Esophagus muscularis mucosa (tissue), 4 donors: Measurements from ENCODE around the gene ZDHHC19. TPM values are rescaled to one million over a fixed set of nuclear protein-coding genes. Genes with fewer than 3 reads are reported as not detected.

ENCODE experiments used
- DNase-seq: peaks from one replicate; pipeline ENCODE4 v3.0.0-alpha.2; 2017; ENCODE audit errors: extremely low spot score
- H3K27ac ChIP-seq, 4 donors: fragments of 200-600 bp; sonication (generic); replicated peaks in 1 of 4; 1 replicate in 3 of 4; 2 replicates in 1 of 4; pipeline ENCODE4 v1.5.1; 2016 to 2019; ENCODE audit warnings: mild to moderate bottlenecking in 1 of 4
- H3K27me3 ChIP-seq, 4 donors: fragments of 200-600 bp; sonication (generic); one replicate each; pipeline versions ENCODE4 v1.5.1 to v1.6.0; 2016 to 2019
- H3K36me3 ChIP-seq, 4 donors: fragments of 200-600 bp; sonication (generic); one replicate each; pipeline ENCODE4 v1.5.1; 2016 to 2019
- H3K4me1 ChIP-seq, 4 donors: fragments of 200-600 bp; sonication (generic); one replicate each; pipeline ENCODE4 v1.5.1; 2016 to 2019
- H3K4me3 ChIP-seq, 4 donors: fragments of 200-600 bp; sonication (generic); 1 replicate in 2 of 4; 2 replicates in 2 of 4; pipeline ENCODE4 v1.5.1; 2016 to 2019; ENCODE audit warnings: mild to moderate bottlenecking in 4 of 4, moderate library complexity in 1 of 4
- H3K9me3 ChIP-seq, 4 donors: fragments of 200-600 bp; sonication (generic); 1 replicate in 3 of 4; 2 replicates in 1 of 4; pipeline ENCODE4 v1.5.1; 2016 to 2019
- EP300 ChIP-seq: sonication (generic); formaldehyde crosslinking; IDR thresholded peaks from one replicate; pipeline ENCODE4 v1.6.1; 2017; ENCODE audit warnings: antibody characterized with exemption
- POLR2A ChIP-seq: fragments of 450-650 bp; IDR thresholded peaks from one replicate; pipeline ENCODE4 v1.6.1; 2017; ENCODE audit warnings: antibody characterized with exemption, moderate library complexity, mild to moderate bottlenecking, low read depth
- POLR2AphosphoS5 ChIP-seq, 2 donors: sonication (generic); formaldehyde crosslinking; IDR thresholded peaks; one replicate each; pipeline ENCODE4 v1.6.1; 2017; ENCODE audit warnings: antibody characterized with exemption in 2 of 2
- WGBS: methylation state at CpG from one replicate; pipeline ENCODE4 v1.1.5; 2018; 5-methylcytosine and 5-hydroxymethylcytosine counted together
- intact Hi-C: fragments of 100-400 bp; cut with DNase I; formaldehyde crosslinking; loops from one replicate; pipeline ENCODE4 v1.15.1; 2023
- total RNA-seq, 4 donors: library from RNA; depleted of rRNA; stranded (reverse); fragments of >200 nt; gene quantifications; one replicate each; pipeline versions ENCODE4 v1.1.0 to v1.2.1, GENCODE V29; 2016
- TF ChIP-seq, protein P1 (sequence below), 3 experiments: fragments of 200-600 bp in 2 of 3; fragments of 450-650 bp in 1 of 3; sonication (generic) in 2 of 3; IDR thresholded peaks; one replicate each; pipeline ENCODE4 v1.5.1; 2017 to 2019; ENCODE audit warnings: antibody characterized with exemption in 3 of 3, mild to moderate bottlenecking in 2 of 3, moderate library complexity in 1 of 3

The ZDHHC19 gene
- total RNA-seq, 4 donors from 2014 or later: not detected

DNA sequence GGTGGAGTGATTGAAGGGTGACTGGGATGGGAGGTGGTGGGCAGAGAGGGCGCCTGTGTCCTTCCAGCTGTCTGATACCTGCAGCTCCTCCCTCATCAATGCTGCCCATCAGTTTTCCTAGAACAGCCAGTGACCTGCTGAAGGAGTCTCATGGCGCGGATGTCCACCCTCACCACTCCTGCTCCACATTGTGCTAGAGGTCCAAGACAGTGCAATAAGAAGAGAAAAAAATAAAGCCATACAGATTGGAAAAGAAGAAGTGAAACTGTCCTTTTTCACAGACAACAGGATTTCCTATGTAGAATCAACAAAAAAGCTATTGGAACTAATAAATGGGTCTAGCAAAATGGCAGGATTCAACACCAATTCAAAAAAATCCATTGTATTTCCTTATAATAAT, 7.4 kb downstream of the ZDHHC19 start:
- WGBS: 71% methylated on average over 3 of the region's 3 CpGs
- no peak for DNase-seq
- intact Hi-C loops: no loop called here

DNA sequence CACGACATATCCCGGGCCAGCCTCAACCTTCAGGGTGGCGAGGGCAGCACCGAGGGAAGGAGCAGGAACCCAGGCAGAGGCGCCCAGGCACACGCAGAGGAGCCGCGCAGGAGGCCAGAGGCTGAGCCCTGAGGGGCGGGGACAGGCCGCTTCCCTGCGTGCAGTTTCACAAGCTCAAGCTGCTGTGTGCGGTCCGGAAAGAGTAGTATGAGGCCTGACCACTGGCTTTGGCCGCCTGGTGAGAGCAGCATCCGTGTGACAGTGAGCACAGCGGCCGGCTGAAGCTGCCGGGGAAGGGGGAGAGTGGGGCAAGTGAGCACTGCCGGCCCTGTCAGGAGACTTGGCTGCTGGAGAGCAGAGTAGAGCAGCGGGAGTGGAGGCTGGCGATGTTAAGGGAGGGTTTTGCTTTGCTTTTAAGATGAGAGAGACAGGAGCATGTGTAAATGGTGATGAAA, 8.7 kb downstream of the ZDHHC19 start:
- DNase-seq: no peak
- Histone ChIP-seq H3K36me3 (no peaks in the 10 kb centered on the region), H3K9me3 (no peaks in the 10 kb centered on the region), H3K27ac (no peak overlapping the region), H3K4me3 (no peak overlapping the region), H3K27me3 (peaks cover 0 to 47% (median 2%) of the 10 kb centered on the region in 4 donors), H3K4me1 (peaks cover 0 to 7% (median 5%) of the 10 kb centered on the region in 4 donors)
- WGBS: 74% methylated on average over 21 of the region's 21 CpGs
- TF ChIP-seq POLR2AphosphoS5 (IDR thresholded peaks at IDR 0.05) (no peak), POLR2A (no peak), EP300 (no peak)
- TF ChIP-seq, protein P1, sequence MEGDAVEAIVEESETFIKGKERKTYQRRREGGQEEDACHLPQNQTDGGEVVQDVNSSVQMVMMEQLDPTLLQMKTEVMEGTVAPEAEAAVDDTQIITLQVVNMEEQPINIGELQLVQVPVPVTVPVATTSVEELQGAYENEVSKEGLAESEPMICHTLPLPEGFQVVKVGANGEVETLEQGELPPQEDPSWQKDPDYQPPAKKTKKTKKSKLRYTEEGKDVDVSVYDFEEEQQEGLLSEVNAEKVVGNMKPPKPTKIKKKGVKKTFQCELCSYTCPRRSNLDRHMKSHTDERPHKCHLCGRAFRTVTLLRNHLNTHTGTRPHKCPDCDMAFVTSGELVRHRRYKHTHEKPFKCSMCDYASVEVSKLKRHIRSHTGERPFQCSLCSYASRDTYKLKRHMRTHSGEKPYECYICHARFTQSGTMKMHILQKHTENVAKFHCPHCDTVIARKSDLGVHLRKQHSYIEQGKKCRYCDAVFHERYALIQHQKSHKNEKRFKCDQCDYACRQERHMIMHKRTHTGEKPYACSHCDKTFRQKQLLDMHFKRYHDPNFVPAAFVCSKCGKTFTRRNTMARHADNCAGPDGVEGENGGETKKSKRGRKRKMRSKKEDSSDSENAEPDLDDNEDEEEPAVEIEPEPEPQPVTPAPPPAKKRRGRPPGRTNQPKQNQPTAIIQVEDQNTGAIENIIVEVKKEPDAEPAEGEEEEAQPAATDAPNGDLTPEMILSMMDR (IDR thresholded peaks at IDR 0.05): no peak
- intact Hi-C loops: no loop called here

More for the DNA sequence above, 7.4 kb downstream of the ZDHHC19 start:
- H3K9me3 ChIP-seq: no peaks in the 10 kb centered on the region
- H3K36me3 ChIP-seq: no peaks in the 10 kb centered on the region
- peaks cover 0 to 56% (median 2%) of the 10 kb centered on the region in 4 donors for H3K27me3 ChIP-seq
- TF ChIP-seq POLR2AphosphoS5 (IDR thresholded peaks at IDR 0.05) (no peak), EP300 (no peak), POLR2A (no peak)
- TF ChIP-seq, protein P1 (IDR thresholded peaks at IDR 0.05): no peak
- no peak overlapping the region for H3K4me3 ChIP-seq
- H3K27ac ChIP-seq: no peak overlapping the region
- H3K4me1 ChIP-seq: peaks cover 0 to 12% (median 11%) of the 10 kb centered on the region in 4 donors

DNA sequence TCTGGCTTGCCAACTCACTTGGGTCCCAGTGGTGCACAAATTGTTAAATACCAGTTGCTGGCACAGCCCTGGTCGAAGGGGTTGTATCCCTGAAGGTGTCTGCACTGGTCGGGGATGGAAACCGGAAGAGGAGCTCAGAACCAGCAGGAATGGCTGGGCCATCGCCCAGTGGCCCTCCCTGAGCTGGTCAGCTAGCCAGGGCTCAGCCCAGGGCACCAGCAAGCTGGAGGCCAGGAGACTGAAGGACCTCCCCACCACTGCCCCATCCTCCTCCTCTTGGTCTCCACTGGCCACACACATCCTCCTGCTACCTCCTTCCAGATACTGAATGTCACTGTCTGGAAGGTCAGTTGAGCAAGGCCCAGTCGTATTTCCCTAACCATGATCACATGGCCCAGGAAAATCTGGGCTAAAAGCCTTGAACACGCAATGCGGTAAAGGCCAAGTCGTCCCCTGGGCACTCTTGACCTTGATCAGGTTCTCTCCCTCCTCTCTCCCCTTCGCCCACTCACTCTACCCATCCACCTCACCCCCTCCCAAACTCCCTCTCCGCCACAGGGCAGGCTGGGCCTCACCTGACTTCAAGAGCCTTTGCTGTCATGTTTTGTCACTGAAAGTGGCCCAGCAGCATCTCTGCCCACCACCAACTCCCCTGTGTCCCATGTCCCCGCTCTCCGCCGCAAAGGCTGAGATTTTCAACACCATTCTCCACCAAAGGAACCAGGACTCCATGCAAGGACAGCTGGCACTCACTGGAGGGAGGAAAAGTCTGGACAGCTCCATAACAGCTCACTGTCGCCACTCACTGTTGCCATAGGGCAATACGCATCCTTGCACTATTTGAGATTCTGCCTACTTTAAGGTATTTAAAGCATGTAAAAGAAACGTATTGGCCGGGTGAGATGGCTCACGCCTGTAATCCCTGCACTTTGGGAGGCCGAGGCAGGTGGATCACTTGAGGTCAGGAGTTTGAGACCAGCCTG, 12.1 kb downstream of the ZDHHC19 start:
- Histone ChIP-seq H3K36me3 (no peaks in the 10 kb centered on the region), H3K9me3 (no peaks in the 10 kb centered on the region), H3K4me1 (peaks cover 0 to 7% (median 5%) of the 10 kb centered on the region in 4 donors), H3K27ac (no peak overlapping the region), H3K27me3 (peaks cover 0 to 19% (median 2%) of the 10 kb centered on the region in 4 donors), H3K4me3 (no peak overlapping the region)
- 82% methylated on average over 14 of the region's 19 CpGs for WGBS
- intact Hi-C loops: no loop called here
- no peak for DNase-seq
- TF ChIP-seq POLR2A: no peak
- TF ChIP-seq POLR2AphosphoS5 (IDR thresholded peaks at IDR 0.05): no peak
- TF ChIP-seq EP300: no peak
- TF ChIP-seq, protein P1 (IDR thresholded peaks at IDR 0.05): no peak

DNA sequence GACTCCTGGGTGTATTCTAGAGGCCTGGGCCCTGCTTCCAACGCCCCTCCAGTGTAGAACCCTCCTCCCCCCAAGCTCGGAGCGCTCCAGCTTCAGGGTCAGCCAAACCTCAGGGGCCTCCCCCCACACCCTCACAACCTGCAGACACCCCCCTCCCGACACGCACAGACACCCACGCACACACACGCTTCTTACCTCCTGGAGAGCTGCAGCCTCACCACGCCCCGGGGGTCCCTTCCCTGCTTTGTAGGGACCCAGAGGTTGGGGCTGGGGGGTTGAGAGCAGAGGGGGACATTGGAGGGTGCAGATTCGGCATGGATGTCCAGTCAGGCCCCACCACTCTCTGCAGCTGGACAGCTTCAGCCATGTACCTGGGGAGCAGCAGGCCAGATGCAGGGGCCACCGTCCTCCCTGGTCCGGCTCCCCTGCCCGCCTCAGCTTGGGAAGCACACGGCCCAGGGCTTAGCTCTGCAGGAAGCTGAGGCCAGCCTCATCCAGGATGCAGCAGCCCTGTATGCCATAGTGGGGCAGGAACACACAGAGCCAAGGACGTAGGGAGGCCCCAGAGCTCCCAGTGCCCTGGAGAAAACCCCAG, 13.0 kb downstream of the ZDHHC19 start:
- no peaks in the 10 kb centered on the region for H3K36me3 ChIP-seq
- no peaks in the 10 kb centered on the region for H3K9me3 ChIP-seq
- H3K4me3 ChIP-seq: no peak overlapping the region
- 82% methylated on average over 9 of the region's 15 CpGs for WGBS
- no peak for DNase-seq
- intact Hi-C loops: no loop called here
- TF ChIP-seq POLR2AphosphoS5 (IDR thresholded peaks at IDR 0.05): no peak
- TF ChIP-seq POLR2A: no peak
- TF ChIP-seq, protein P1 (IDR thresholded peaks at IDR 0.05): no peak
- no peak for TF ChIP-seq EP300
- H3K4me1 ChIP-seq: peaks cover 0 to 12% (median 6%) of the 10 kb centered on the region in 4 donors
- H3K27me3 ChIP-seq: peaks cover 0 to 12% (median 0%) of the 10 kb centered on the region in 4 donors
- H3K27ac ChIP-seq: no peak overlapping the region
